GM19438 (cell line): ENCODE results near the gene HS3ST3B1.

ENCODE experiments used
- ATAC-seq: cut with Tn5 transposase; IDR thresholded peaks from one replicate; pipeline ENCODE4 v1.9.1; 2021; ENCODE audit warnings: low read depth; ENCODE audit not compliant: unreplicated experiment

The HS3ST3B1 gene

DNA sequence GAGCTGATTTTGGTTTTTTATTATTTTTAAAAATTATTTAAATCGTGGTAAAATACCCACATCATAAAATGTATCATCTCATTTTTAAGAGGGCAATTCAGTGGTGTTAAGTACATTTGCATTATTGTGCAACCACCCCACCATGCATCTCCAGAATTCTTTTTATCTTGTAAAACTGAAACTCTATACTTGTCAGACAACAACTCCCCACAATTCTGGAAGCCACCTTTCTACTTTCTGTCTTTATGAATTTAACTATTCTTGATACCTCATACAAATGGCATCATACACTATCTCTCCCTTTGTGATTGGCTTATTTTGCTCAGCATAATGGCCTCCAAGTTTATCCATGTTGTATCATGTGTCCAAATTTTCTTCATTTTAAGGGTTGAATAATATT is 97.9 kb downstream of the HS3ST3B1 start:
- ATAC-seq = no peak
